CD1c-positive myeloid dendritic cell (primary cell): ENCODE measurements around the gene ABHD17B.
"Not testable (repeated sequence)": the region's sequence is repeated elsewhere in the genome, so short reads cannot be mapped to it uniquely, and the experiment has no call there.

ENCODE experiments used
- DNase-seq: peaks from one replicate; pipeline ENCODE4 v3.0.0-alpha.2; 2016; ENCODE audit errors: extremely low spot score

Gene ABHD17B

GRCh38 chr9:71915495-71915894 is 4.5 kb upstream of the ABHD17B start:
- DNase-seq: no peak

- DNase-seq: no peak
Observed at GRCh38 chr9:71911908-71912335, 929 bp upstream of the ABHD17B start.

GRCh38 chr9:71910650-71911060 is 338 bp downstream of the ABHD17B start:
- DNase-seq: no peak

- DNase-seq: peak; percentile 29
Observed at GRCh38 chr9:71909887-71910649, 925 bp downstream of the ABHD17B start.

- DNase-seq: no peak
Observed at GRCh38 chr9:71908825-71909224, 2.2 kb downstream of the ABHD17B start.

GRCh38 chr9:71904076-71904475 is 6.9 kb downstream of the ABHD17B start:
- DNase-seq: no peak

GRCh38 chr9:71901695-71902597 is 9.0 kb downstream of the ABHD17B start:
- no peak for DNase-seq

- DNase-seq: not testable (repeated sequence)
Observed at GRCh38 chr9:71898756-71899155, 12.2 kb downstream of the ABHD17B start.

GRCh38 chr9:71897577-71897976 is 13.4 kb downstream of the ABHD17B start:
- peak; percentile 13 for DNase-seq

GRCh38 chr9:71896761-71897160 is 14.2 kb downstream of the ABHD17B start:
- no peak for DNase-seq

GRCh38 chr9:71895955-71896354 is 15.0 kb downstream of the ABHD17B start:
- DNase-seq: no peak

GRCh38 chr9:71895117-71895516 is 15.9 kb downstream of the ABHD17B start:
- DNase-seq: no peak

GRCh38 chr9:71891557-71892189 is 19.3 kb downstream of the ABHD17B start:
- DNase-seq: no peak

- DNase-seq: no peak
Observed at GRCh38 chr9:71890042-71890679, 20.8 kb downstream of the ABHD17B start.

GRCh38 chr9:71887362-71887761 is 23.6 kb downstream of the ABHD17B start:
- no peak for DNase-seq

- DNase-seq: no peak
Observed at GRCh38 chr9:71886541-71886940, 24.5 kb downstream of the ABHD17B start.

GRCh38 chr9:71886015-71886414 is 25.0 kb downstream of the ABHD17B start:
- DNase-seq: no peak

GRCh38 chr9:71885467-71885866 is 25.5 kb downstream of the ABHD17B start:
- DNase-seq: no peak

- DNase-seq: no peak
Observed at GRCh38 chr9:71884005-71884404, 27.0 kb downstream of the ABHD17B start.

- DNase-seq: no peak
Observed at GRCh38 chr9:71879644-71880174, 31.3 kb downstream of the ABHD17B start.
